ENCODE results near the gene ADORA1. TPM values are rescaled to one million over a fixed set of nuclear protein-coding genes. Genes with fewer than 3 reads are reported as not detected.

ADORA1 gene
- total and polyA plus RNA-seq, 4 donors = 0.33 to 1.1 (median 0.37) TPM

- 90% methylated on average over 6 of the region's 6 CpGs for WGBS
- no peak overlapping the region for H3K9ac ChIP-seq (ENCODE audit: low read depth in 1 of 2, low read length in 2 of 2)
- TF ChIP-seq EGR1 (IDR thresholded peaks at IDR 0.05; ENCODE audit: low read depth in 2 of 2) = no peak
- TF ChIP-seq RXRA (IDR thresholded peaks at IDR 0.05) = no peak
- no peak for TF ChIP-seq CTCF (IDR thresholded peaks at IDR 0.05; ENCODE audit: low read depth, low read length, missing input control)
- TF ChIP-seq FOXA1 (IDR thresholded peaks at IDR 0.05) = no peak
- TF ChIP-seq ATF3 (IDR thresholded peaks at IDR 0.05) = no peak
- TF ChIP-seq YY1 (IDR thresholded peaks at IDR 0.05) = no peak
- TF ChIP-seq JUND (IDR thresholded peaks at IDR 0.05) = no peak
- no peak for TF ChIP-seq RAD21 (IDR thresholded peaks at IDR 0.05)
- no peak for TF ChIP-seq ZBTB33 (IDR thresholded peaks at IDR 0.05)
Measured at GRCh38 chr1:203103829-203104495, 23.6 kb upstream of the ADORA1 start.

GRCh38 chr1:203104789-203105390 is 22.6 kb upstream of the ADORA1 start:
- Histone ChIP-seq H3K27ac (ENCODE audit: low read depth in 1 of 2, low read length in 2 of 2) (no peak overlapping the region), H3K4me3 (ENCODE audit: low read depth in 1 of 3, low read length in 3 of 3) (no peak overlapping the region), H3K9me3 (ENCODE audit: control insufficient read depth in 4 of 4, low read length in 3 of 4) (no peaks in the 10 kb centered on the region), H3K4me1 (ENCODE audit: control insufficient read depth in 4 of 4, insufficient read depth in 4 of 4, low read length in 3 of 4) (peaks cover 0 to 10% (median 4%) of the 10 kb centered on the region in 4 donors), H3K27me3 (ENCODE audit: control insufficient read depth in 4 of 4, insufficient read depth in 4 of 4, low read length in 3 of 4) (no peaks in the 10 kb centered on the region), H3K9ac (ENCODE audit: low read depth in 1 of 2, low read length in 2 of 2) (no peak overlapping the region), H3K36me3 (ENCODE audit: control insufficient read depth in 4 of 4, insufficient read depth in 3 of 4, low read depth in 1 of 4, low read length in 3 of 4) (no peaks in the 10 kb centered on the region)
- TF ChIP-seq REST (IDR thresholded peaks at IDR 0.05) (no peak), CTCF (IDR thresholded peaks at IDR 0.05; ENCODE audit: low read depth, low read length, missing input control) (no peak), JUND (IDR thresholded peaks at IDR 0.05) (no peak), HNF4A (conservative IDR thresholded peaks at IDR 0.05) (no peak)
- DNase-seq (ENCODE audit: low spot score) = no peak

More at GRCh38 chr1:203103829-203104495, 23.6 kb upstream of the ADORA1 start:
- Histone ChIP-seq H3K4me1 (ENCODE audit: control insufficient read depth in 4 of 4, insufficient read depth in 4 of 4, low read length in 3 of 4) (peaks cover 0 to 10% (median 4%) of the 10 kb centered on the region in 4 donors), H3K27me3 (ENCODE audit: control insufficient read depth in 4 of 4, insufficient read depth in 4 of 4, low read length in 3 of 4) (no peaks in the 10 kb centered on the region), H3K9me3 (ENCODE audit: control insufficient read depth in 4 of 4, low read length in 3 of 4) (no peaks in the 10 kb centered on the region), H3K27ac (ENCODE audit: low read depth in 1 of 2, low read length in 2 of 2) (no peak overlapping the region), H3K4me3 (ENCODE audit: low read depth in 1 of 3, low read length in 3 of 3) (no peak overlapping the region), H3K36me3 (ENCODE audit: control insufficient read depth in 4 of 4, insufficient read depth in 3 of 4, low read depth in 1 of 4, low read length in 3 of 4) (no peaks in the 10 kb centered on the region)
- no peak for DNase-seq (ENCODE audit: low spot score)
